Activated naive CD8-positive, alpha-beta T cell treated with anti-CD3 and anti-CD28 coated beads, Interleukin-2, amount 50 U/mL, for 24 hours (primary cell): ENCODE results near the gene PRRC2A.

Experiments
- ATAC-seq: fragments of 150-1000 bp; cut with Tn5 transposase; one replicate; pipeline ENCODE4 v1.10.0; 2021
- DNase-seq: peaks from one replicate; pipeline ENCODE4 v3.0.0; 2021
- H3K27ac Mint-ChIP-seq: one replicate; pipeline ENCODE4 v1.8.0; 2021; ENCODE audit warnings: mild to moderate bottlenecking, mixed read lengths
- H3K27me3 Mint-ChIP-seq: one replicate; pipeline ENCODE4 v1.8.0; 2021; ENCODE audit warnings: mixed read lengths
- H3K36me3 Mint-ChIP-seq: one replicate; pipeline ENCODE4 v1.8.0; 2021; ENCODE audit warnings: low read depth, mixed read lengths
- H3K4me1 Mint-ChIP-seq: one replicate; pipeline ENCODE4 v1.8.0; 2021; ENCODE audit warnings: mixed read lengths
- H3K4me3 Mint-ChIP-seq: one replicate; pipeline ENCODE4 v1.8.0; 2021; ENCODE audit warnings: mild to moderate bottlenecking, moderate library complexity, mixed read lengths
- H3K9me3 Mint-ChIP-seq: one replicate; pipeline ENCODE4 v1.8.0; 2021; ENCODE audit warnings: mixed read lengths

Gene PRRC2A

DNA sequence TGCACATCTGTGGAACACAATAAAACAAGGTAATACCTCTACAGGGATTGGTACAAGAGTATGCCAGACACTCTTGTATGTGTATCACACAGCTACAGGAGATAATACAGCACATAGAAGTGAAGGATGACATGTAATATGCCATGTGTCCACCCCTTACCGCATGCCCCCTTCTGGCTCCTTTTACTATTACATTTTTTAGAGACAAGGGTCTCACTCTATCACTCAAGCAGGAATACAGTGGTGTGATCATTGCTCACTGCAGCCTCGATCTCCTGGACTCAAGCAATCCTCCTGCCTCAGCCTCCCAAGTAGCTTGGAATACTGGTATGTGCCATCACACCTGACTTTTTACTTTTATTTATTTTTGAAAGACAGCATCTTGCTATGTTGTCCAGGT is 23.5 kb upstream of the PRRC2A start:
- H3K4me3 Mint-ChIP-seq = no peak overlapping the region
- no peaks in the 10 kb centered on the region for H3K9me3 Mint-ChIP-seq
- H3K4me1 Mint-ChIP-seq = peaks cover 47% of the 10 kb centered on the region
- no peaks in the 10 kb centered on the region for H3K27me3 Mint-ChIP-seq
- DNase-seq (peak; percentile 31), ATAC-seq (peak; percentile 77)
- H3K36me3 Mint-ChIP-seq = no peaks in the 10 kb centered on the region
- H3K27ac Mint-ChIP-seq = no peak overlapping the region

GRCh38 chr6:31607317-31607716 is 13.2 kb upstream of the PRRC2A start:
- Mint-ChIP-seq H3K4me3 (no peak overlapping the region), H3K36me3 (no peaks in the 10 kb centered on the region), H3K9me3 (no peaks in the 10 kb centered on the region), H3K27ac (peak overlapping the region; percentile 44), H3K27me3 (no peaks in the 10 kb centered on the region), H3K4me1 (peaks cover 1% of the 10 kb centered on the region)
- ATAC-seq (no peak), DNase-seq (no peak)

DNA sequence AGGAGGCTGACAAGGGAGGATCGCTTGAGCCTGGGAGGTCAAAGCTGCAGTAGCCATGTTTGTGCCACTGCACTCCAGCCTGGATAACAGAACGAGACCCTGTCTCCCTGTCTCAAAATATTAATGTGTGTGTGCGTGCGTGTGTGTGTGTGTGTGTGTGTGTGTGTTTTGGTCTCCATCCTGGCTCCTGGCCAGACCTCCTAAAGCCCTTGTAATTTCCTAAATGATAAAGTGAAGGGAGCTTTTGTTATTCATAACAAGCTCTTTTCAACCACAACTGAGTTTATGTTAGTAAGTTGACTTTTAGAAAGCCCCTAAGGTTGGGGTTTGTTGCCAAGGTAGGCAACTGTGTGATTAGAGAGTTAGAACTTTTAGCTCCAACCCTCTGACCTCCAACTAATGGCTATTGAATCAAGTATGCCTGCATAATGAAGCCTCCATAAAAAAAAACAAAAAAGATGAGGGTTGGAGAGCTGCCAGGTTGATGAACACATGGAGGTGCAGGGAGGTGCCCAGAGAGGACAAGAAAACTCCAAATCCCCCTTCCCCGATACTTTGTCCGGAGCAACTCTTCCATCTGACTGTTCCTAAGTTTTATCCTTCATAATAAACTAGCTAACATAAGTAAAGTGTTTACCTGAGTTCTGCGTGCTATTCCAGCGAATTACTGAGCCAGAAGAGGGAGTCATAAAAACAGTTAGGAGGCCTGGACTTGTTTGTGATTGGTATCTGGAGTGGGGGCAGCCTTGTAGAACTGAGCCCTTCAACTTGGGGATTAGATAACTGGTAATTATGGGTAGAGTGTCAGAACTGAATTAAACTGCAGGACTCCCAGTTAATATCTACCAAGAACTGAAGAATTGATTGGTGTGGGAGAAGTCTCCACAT is 10.8 kb upstream of the PRRC2A start:
- Mint-ChIP-seq H3K4me1 (peaks cover 10% of the 10 kb centered on the region), H3K27me3 (no peaks in the 10 kb centered on the region), H3K9me3 (no peaks in the 10 kb centered on the region), H3K27ac (no peak overlapping the region), H3K4me3 (no peak overlapping the region), H3K36me3 (no peaks in the 10 kb centered on the region)
- DNase-seq = no peak
- ATAC-seq = no peak

- ATAC-seq (no peak), DNase-seq (no peak)
- Mint-ChIP-seq H3K27me3 (no peaks in the 10 kb centered on the region), H3K27ac (no peak overlapping the region), H3K36me3 (no peaks in the 10 kb centered on the region), H3K4me1 (peaks cover 22% of the 10 kb centered on the region), H3K9me3 (no peaks in the 10 kb centered on the region), H3K4me3 (no peak overlapping the region)
Observed at GRCh38 chr6:31610968-31611367, 9.5 kb upstream of the PRRC2A start.

GRCh38 chr6:31614075-31614619 is 6.4 kb upstream of the PRRC2A start:
- ATAC-seq (no peak), DNase-seq (no peak)
- Mint-ChIP-seq H3K4me3 (no peak overlapping the region), H3K27ac (no peak overlapping the region), H3K27me3 (no peaks in the 10 kb centered on the region), H3K36me3 (peaks cover 10% of the 10 kb centered on the region), H3K4me1 (peaks cover 41% of the 10 kb centered on the region), H3K9me3 (no peaks in the 10 kb centered on the region)

- ATAC-seq (no peak), DNase-seq (no peak)
- H3K9me3 Mint-ChIP-seq = no peaks in the 10 kb centered on the region
- peaks cover 47% of the 10 kb centered on the region for H3K4me1 Mint-ChIP-seq
- peaks cover 17% of the 10 kb centered on the region for H3K36me3 Mint-ChIP-seq
- H3K27ac Mint-ChIP-seq = peak within 1 kb of the TSS; percentile 94
- H3K27me3 Mint-ChIP-seq = no peaks in the 10 kb centered on the region
- H3K4me3 Mint-ChIP-seq = peak within 1 kb of the TSS; percentile 90
Observed at GRCh38 chr6:31614684-31615578, 5.6 kb upstream of the PRRC2A start, which contains the start of gene AIF1. TSS of gene AIF1 (plus strand) at chr6:31615234. CDS start at chr6:31615330, 96 bp downstream.

DNA sequence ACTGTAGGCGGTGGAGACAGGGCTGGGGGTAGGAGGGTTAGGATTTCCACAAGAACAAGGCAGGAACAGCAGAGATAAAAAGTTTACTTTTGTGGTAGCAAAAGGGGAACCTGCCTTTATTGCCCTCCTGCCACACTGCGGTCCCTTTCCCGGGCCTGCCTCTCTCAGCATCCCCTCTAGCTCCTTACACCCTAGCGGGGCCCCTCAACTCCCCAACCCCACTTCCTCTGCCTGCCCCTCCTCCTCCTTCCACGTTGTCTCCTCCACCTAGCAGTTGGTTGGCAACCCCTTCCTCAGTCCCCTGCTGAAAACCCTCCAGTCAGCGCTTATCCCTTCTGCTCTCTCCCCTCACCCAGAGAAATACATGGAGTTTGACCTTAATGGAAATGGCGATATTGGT is 4.8 kb upstream of the PRRC2A start:
- Mint-ChIP-seq H3K4me1 (peaks cover 51% of the 10 kb centered on the region), H3K36me3 (peaks cover 20% of the 10 kb centered on the region), H3K9me3 (no peaks in the 10 kb centered on the region), H3K27me3 (no peaks in the 10 kb centered on the region), H3K4me3 (peak overlapping the region; percentile 90), H3K27ac (peak overlapping the region; percentile 94)
- ATAC-seq (no peak), DNase-seq (peak; percentile 61)

DNA sequence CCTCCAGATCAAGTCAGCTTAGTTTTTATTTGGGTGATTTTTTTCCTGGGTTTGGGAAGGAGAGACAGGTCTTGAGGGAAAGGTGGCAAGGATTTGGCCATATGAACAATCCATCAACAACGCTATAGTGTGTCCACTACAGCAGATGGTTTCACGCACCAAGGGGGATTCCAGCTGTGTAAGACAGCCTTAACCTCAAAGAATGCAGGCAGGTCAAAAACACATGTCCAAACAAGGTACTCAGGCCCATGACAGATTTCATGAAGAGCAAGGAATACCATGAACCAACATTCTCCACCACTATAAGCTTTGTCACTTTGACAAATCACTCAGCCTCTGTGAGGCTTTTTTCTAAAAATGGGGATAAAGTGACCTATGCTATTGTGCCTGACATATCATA is 3.5 kb upstream of the PRRC2A start:
- H3K27ac Mint-ChIP-seq = peak overlapping the region; percentile 94
- peaks cover 30% of the 10 kb centered on the region for H3K36me3 Mint-ChIP-seq
- ATAC-seq (no peak), DNase-seq (no peak)
- H3K4me1 Mint-ChIP-seq = peaks cover 56% of the 10 kb centered on the region
- H3K27me3 Mint-ChIP-seq = no peaks in the 10 kb centered on the region
- H3K9me3 Mint-ChIP-seq = no peaks in the 10 kb centered on the region
- peak overlapping the region; percentile 90 for H3K4me3 Mint-ChIP-seq

- DNase-seq (peak; percentile 96), ATAC-seq (peak; percentile 82)
- Mint-ChIP-seq H3K27ac (peak overlapping the region; percentile 99), H3K4me1 (peaks cover 61% of the 10 kb centered on the region), H3K4me3 (peak overlapping the region; percentile 96), H3K9me3 (no peaks in the 10 kb centered on the region), H3K36me3 (peaks cover 53% of the 10 kb centered on the region), H3K27me3 (no peaks in the 10 kb centered on the region)
Observed at GRCh38 chr6:31619805-31620585, 520 bp upstream of the PRRC2A start.

- DNase-seq (no peak), ATAC-seq (no peak)
- Mint-ChIP-seq H3K27ac (peak overlapping the region; percentile 96), H3K27me3 (no peaks in the 10 kb centered on the region), H3K36me3 (peaks cover 67% of the 10 kb centered on the region), H3K4me3 (peak overlapping the region; percentile 96), H3K9me3 (no peaks in the 10 kb centered on the region), H3K4me1 (peaks cover 46% of the 10 kb centered on the region)
Observed at GRCh38 chr6:31621320-31621939, 915 bp downstream of the PRRC2A start.

DNA sequence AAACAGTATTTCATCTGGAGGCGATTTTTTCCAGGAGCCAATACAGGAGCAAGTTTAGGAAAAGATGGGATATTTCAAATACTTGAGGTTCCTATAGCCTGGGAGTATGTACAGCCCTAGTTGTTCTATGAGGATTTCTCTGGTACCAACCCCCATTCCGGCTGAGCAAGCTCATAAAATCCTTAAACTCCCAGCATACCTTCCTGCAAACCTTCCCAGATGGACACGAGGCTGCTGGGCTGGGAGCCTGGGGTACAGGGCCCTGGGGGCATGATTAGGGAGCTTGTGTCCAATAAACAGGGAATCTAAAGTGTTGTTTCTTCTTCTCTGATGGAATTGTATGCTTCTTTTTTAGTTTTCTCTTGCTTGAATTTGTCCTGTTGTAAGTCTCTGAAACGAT is 1.5 kb downstream of the PRRC2A start:
- no peaks in the 10 kb centered on the region for H3K9me3 Mint-ChIP-seq
- DNase-seq (no peak), ATAC-seq (no peak)
- peak overlapping the region; percentile 96 for H3K4me3 Mint-ChIP-seq
- H3K36me3 Mint-ChIP-seq = peaks cover 66% of the 10 kb centered on the region
- no peaks in the 10 kb centered on the region for H3K27me3 Mint-ChIP-seq
- peak overlapping the region; percentile 96 for H3K27ac Mint-ChIP-seq
- H3K4me1 Mint-ChIP-seq = peaks cover 43% of the 10 kb centered on the region

DNA sequence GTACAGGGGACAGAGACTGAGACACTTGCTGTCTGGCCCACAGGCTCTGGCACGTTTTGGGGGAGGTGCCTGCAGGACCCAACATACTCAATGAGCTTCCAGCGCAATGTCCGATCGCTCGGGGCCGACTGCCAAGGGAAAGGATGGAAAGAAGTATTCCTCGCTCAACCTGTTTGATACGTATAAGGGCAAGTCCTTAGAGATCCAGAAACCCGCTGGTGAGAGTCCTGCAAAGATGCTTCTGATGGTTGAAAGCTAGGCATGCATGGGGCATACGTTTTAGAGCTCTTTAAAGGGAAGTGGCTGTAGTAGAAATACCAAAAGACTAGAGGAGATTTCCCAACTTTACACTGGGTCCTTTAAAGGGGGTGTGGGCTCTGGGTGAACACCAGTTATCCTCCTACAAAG is 2.2 kb downstream of the PRRC2A start:
- H3K4me1 Mint-ChIP-seq = peaks cover 40% of the 10 kb centered on the region
- H3K36me3 Mint-ChIP-seq = peaks cover 72% of the 10 kb centered on the region
- no peak for DNase-seq

GRCh38 chr6:31624070-31624469 is 3.6 kb downstream of the PRRC2A start:
- H3K27me3 Mint-ChIP-seq = no peaks in the 10 kb centered on the region
- no peak overlapping the region for H3K4me3 Mint-ChIP-seq
- H3K4me1 Mint-ChIP-seq = peaks cover 33% of the 10 kb centered on the region
- no peak for ATAC-seq
- no peak for DNase-seq
- peak overlapping the region; percentile 33 for H3K27ac Mint-ChIP-seq
- peaks cover 80% of the 10 kb centered on the region for H3K36me3 Mint-ChIP-seq
- no peaks in the 10 kb centered on the region for H3K9me3 Mint-ChIP-seq

More for the DNA sequence above, 2.2 kb downstream of the PRRC2A start:
- no peak for ATAC-seq
- Mint-ChIP-seq H3K9me3 (no peaks in the 10 kb centered on the region), H3K27me3 (no peaks in the 10 kb centered on the region), H3K27ac (peak overlapping the region; percentile 96), H3K4me3 (peak overlapping the region; percentile 96)
